Measurements from ENCODE around the gene ZC3H4.

DNA sequence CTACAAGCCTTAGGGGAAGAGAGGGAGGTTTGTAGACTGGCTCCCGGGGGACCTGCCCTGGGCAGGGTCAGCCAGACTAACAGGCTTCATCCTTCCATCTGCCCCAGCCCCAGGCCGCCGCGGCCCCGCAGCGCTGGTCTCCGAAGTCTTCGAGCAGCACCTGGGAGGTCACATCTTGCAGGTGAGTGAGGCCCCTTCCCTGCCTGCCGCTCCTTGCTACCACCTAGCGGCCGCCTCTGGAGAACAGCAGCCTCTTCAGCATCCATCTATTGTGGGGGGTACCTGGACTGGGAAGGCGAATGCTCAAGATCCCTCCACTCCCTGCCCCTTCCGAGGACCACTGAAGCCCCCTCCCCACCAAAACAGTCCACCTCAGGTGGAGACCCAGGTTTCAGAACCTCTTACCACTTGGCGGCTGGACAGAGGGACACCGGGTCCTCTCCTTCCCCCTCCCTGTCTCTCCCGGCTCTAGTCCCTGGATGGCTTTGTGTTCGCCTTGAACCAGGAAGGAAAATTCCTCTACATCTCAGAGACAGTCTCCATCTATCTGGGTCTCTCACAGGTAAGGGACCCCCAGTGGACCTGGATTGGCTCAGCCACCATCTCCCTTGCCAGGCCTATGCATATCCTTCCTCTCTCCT is 81.3 kb downstream of the ZC3H4 start:
- TF ChIP-seq, protein P1, sequence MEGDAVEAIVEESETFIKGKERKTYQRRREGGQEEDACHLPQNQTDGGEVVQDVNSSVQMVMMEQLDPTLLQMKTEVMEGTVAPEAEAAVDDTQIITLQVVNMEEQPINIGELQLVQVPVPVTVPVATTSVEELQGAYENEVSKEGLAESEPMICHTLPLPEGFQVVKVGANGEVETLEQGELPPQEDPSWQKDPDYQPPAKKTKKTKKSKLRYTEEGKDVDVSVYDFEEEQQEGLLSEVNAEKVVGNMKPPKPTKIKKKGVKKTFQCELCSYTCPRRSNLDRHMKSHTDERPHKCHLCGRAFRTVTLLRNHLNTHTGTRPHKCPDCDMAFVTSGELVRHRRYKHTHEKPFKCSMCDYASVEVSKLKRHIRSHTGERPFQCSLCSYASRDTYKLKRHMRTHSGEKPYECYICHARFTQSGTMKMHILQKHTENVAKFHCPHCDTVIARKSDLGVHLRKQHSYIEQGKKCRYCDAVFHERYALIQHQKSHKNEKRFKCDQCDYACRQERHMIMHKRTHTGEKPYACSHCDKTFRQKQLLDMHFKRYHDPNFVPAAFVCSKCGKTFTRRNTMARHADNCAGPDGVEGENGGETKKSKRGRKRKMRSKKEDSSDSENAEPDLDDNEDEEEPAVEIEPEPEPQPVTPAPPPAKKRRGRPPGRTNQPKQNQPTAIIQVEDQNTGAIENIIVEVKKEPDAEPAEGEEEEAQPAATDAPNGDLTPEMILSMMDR (IDR thresholded peaks at IDR 0.05; ENCODE audit: control extremely low read depth in 1 of 3, insufficient read depth in 1 of 3, low read depth in 1 of 3, low read length in 3 of 3): peak; percentile 87 to 96 (median 91)
- TF ChIP-seq TAF7 (optimal IDR thresholded peaks at IDR 0.05; ENCODE audit: borderline replicate concordance, low read depth, low read length) (no peak), JUND (IDR thresholded peaks at IDR 0.05; ENCODE audit: low read length) (no peak), CBX5 (IDR thresholded peaks at IDR 0.05; ENCODE audit: low read depth, low read length) (no peak), TAF1 (IDR thresholded peaks at IDR 0.05; ENCODE audit: low read depth, low read length) (no peak), POLR2A (IDR thresholded peaks at IDR 0.05; ENCODE audit: control extremely low read depth in 1 of 2, low read depth in 2 of 2, low read length in 2 of 2) (no peak), ZNF274 (IDR thresholded peaks at IDR 0.05; ENCODE audit: borderline replicate concordance, extremely low read depth, low read length) (no peak), ASH2L (IDR thresholded peaks at IDR 0.05; ENCODE audit: low read length) (peak; percentile 25), NANOG (IDR thresholded peaks at IDR 0.05; ENCODE audit: insufficient read depth, low read depth, low read length, poor library complexity, severe bottlenecking) (no peak), EP300 (IDR thresholded peaks at IDR 0.05; ENCODE audit: borderline replicate concordance in 1 of 2, low read depth in 2 of 2, low read length in 2 of 2) (no peak), GTF2F1 (IDR thresholded peaks at IDR 0.05; ENCODE audit: borderline replicate concordance, low read depth, low read length) (no peak)
- TF ChIP-seq, protein P2, sequence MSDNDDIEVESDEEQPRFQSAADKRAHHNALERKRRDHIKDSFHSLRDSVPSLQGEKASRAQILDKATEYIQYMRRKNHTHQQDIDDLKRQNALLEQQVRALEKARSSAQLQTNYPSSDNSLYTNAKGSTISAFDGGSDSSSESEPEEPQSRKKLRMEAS (IDR thresholded peaks at IDR 0.05): peak; percentile 72
